Fibroblast of lung (primary cell): Measurements from ENCODE around the gene UMAD1.

Source experiments
- CTCF ChIP-seq, 2 donors: IDR thresholded peaks in 1 of 2; conservative IDR thresholded peaks in 1 of 2; 1 replicate in 1 of 2; 2 replicates in 1 of 2; pipeline ENCODE4 v1.5.1; 2011 to 2012; ENCODE audit warnings: low read length in 2 of 2, control low read depth in 1 of 2, inconsistent platforms in 1 of 2, low read depth in 1 of 2, mild to moderate bottlenecking in 1 of 2
- EZH2 ChIP-seq: IDR thresholded peaks from 2 replicates; pipeline ENCODE4 v1.5.1; 2012; ENCODE audit warnings: low read length, control low read depth, mild to moderate bottlenecking; ENCODE audit errors: missing control alignments

- TF ChIP-seq CTCF (conservative IDR thresholded peaks at IDR 0.05 in 1 of 2, IDR thresholded peaks at IDR 0.05 in 1 of 2; ENCODE audit: low read depth in 1 of 2, low read length in 2 of 2) = no peak
- no peak for TF ChIP-seq EZH2
Observed at GRCh38 chr7:7671361-7671760, 30.8 kb downstream of the UMAD1 start.
